Thyroid gland (tissue), 4 donors: Measurements from ENCODE around the gene ARHGEF40. TPM values are rescaled to one million over a fixed set of nuclear protein-coding genes. Genes with fewer than 3 reads are reported as not detected.
A peak's percentile ranks its signal among the peaks of the same experiment; 100 is the strongest.

ENCODE experiments used
- DNase-seq, 2 donors: peaks; one replicate each; pipeline ENCODE4 v3.0.0-alpha.2; 2019
- H3K27ac ChIP-seq, 3 donors: fragments of 200-600 bp; sonication (generic); 1 replicate in 2 of 3; 2 replicates in 1 of 3; pipeline ENCODE4 v1.5.1; 2016 to 2019; ENCODE audit warnings: mild to moderate bottlenecking in 1 of 3, moderate library complexity in 1 of 3
- H3K27me3 ChIP-seq: fragments of 200-600 bp; sonication (generic); one replicate; pipeline ENCODE4 v1.5.1; 2019
- H3K36me3 ChIP-seq, 2 donors: fragments of 200-600 bp; sonication (generic); one replicate each; pipeline ENCODE4 v1.5.1; 2016 to 2019
- H3K4me1 ChIP-seq, 2 donors: fragments of 200-600 bp; sonication (generic); one replicate each; pipeline ENCODE4 v1.5.1; 2017 to 2019
- H3K4me3 ChIP-seq, 3 donors: fragments of 200-600 bp; sonication (generic); replicated peaks in 1 of 3; 1 replicate in 2 of 3; 2 replicates in 1 of 3; pipeline ENCODE4 v1.5.1; 2016; ENCODE audit warnings: mild to moderate bottlenecking in 1 of 3
- H3K9me3 ChIP-seq: fragments of 200-600 bp; sonication (generic); one replicate; pipeline ENCODE4 v1.5.1; 2017
- POLR2A ChIP-seq, 2 donors: fragments of 450-650 bp; IDR thresholded peaks; one replicate each; pipeline ENCODE4 v1.6.1; 2017; ENCODE audit warnings: antibody characterized with exemption in 2 of 2, mild to moderate bottlenecking in 2 of 2, moderate library complexity in 1 of 2
- WGBS, 2 donors: methylation state at CpG; one replicate each; pipeline ENCODE4 v1.1.5; 2017; 5-methylcytosine and 5-hydroxymethylcytosine counted together
- intact Hi-C: fragments of 100-400 bp; cut with DNase I; formaldehyde crosslinking; loops from one replicate; pipeline ENCODE4 v1.15.1; 2023
- total RNA-seq, 4 donors: library from RNA; depleted of rRNA; stranded (reverse); fragments of >200 nt; gene quantifications; one replicate each; pipeline ENCODE4 v1.2.3, GENCODE V29; 2016
- TF ChIP-seq, protein P1 (sequence below), 6 experiments: fragments of 200-600 bp in 3 of 6; fragments of 450-650 bp in 3 of 6; sonication (generic) in 3 of 6; IDR thresholded peaks; one replicate each; pipeline ENCODE4 v1.5.1; 2016 to 2019; ENCODE audit warnings: antibody characterized with exemption in 6 of 6, mild to moderate bottlenecking in 2 of 6, inconsistent platforms in 1 of 6, moderate library complexity in 1 of 6

The ARHGEF40 gene
- total RNA-seq, 4 donors from 2014 or later = 28.1 to 44.8 (median 43.4) TPM

DNA sequence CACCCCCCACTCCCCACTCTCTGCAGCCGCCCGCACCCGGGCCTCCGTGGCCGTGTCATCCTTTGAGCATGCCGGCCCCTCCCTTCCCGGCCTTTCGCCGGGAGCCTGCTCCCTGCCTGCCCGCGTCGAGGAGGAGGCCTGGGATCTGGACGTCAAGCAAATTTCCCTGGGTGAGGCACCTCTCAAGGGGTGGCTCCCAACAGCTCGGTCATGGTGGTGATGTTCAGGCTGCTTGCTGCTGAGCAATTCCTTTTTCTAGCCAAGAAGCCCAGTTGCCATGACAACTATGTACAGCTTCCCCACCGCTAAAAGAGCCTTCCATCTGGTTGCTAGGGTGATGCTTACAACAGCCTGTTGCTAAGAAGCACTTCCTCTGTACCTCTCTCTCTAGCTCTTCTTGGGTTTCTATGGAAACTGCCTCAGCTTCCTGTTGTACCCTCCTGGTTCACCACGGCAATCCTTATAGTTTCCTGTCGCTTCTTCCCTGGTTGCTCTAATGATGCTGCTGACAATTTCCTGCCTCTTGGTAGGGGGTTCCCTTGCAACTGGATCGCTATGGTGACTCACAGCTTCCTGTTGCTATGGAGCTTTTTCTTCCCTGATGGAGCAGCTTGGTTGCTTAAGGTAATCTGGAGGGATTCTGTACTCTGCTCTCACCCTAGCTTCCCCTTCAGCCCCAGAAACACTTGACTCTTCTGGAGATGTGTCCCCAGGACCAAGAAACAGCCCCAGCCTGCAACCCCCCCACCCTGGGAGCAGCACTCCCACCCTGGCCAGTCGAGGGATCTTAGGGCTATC is 17.4 kb downstream of the ARHGEF40 start:
- no peaks in the 10 kb centered on the region for H3K27me3 ChIP-seq
- WGBS, 2 donors = 59 to 65% methylated on average over 14 to 19 of the region's 19 CpGs
- H3K27ac ChIP-seq = no peak overlapping the region
- H3K4me1 ChIP-seq = peaks cover 11 to 36% of the 10 kb centered on the region in 2 donors
- peaks cover 24 to 26% of the 10 kb centered on the region in 2 donors for H3K36me3 ChIP-seq
- intact Hi-C loops = no loop called here
- H3K4me3 ChIP-seq = no peak overlapping the region
- H3K9me3 ChIP-seq = no peaks in the 10 kb centered on the region
- no peak for DNase-seq
- TF ChIP-seq, protein P1, sequence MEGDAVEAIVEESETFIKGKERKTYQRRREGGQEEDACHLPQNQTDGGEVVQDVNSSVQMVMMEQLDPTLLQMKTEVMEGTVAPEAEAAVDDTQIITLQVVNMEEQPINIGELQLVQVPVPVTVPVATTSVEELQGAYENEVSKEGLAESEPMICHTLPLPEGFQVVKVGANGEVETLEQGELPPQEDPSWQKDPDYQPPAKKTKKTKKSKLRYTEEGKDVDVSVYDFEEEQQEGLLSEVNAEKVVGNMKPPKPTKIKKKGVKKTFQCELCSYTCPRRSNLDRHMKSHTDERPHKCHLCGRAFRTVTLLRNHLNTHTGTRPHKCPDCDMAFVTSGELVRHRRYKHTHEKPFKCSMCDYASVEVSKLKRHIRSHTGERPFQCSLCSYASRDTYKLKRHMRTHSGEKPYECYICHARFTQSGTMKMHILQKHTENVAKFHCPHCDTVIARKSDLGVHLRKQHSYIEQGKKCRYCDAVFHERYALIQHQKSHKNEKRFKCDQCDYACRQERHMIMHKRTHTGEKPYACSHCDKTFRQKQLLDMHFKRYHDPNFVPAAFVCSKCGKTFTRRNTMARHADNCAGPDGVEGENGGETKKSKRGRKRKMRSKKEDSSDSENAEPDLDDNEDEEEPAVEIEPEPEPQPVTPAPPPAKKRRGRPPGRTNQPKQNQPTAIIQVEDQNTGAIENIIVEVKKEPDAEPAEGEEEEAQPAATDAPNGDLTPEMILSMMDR (IDR thresholded peaks at IDR 0.05) = no peak
- no peak for TF ChIP-seq POLR2A (IDR thresholded peaks at IDR 0.05)

- no peak for DNase-seq
- Histone ChIP-seq H3K36me3 (peaks cover 19% of the 10 kb centered on the region in 2 donors), H3K4me1 (peaks cover 23 to 48% of the 10 kb centered on the region in 2 donors), H3K4me3 (no peak overlapping the region), H3K27ac (no peak overlapping the region), H3K9me3 (no peaks in the 10 kb centered on the region), H3K27me3 (no peaks in the 10 kb centered on the region)
- intact Hi-C loops = no loop called here
- TF ChIP-seq, protein P1 (IDR thresholded peaks at IDR 0.05) = no peak
- TF ChIP-seq POLR2A (IDR thresholded peaks at IDR 0.05) = no peak
- 71 to 90% methylated on average over 4 of the region's 4 CpGs for WGBS, 2 donors
These were observed 18.6 kb downstream of the ARHGEF40 start for GRCh38 chr14:21088687-21089086.

- H3K27ac ChIP-seq = no peak overlapping the region
- H3K4me1 ChIP-seq = peaks cover 29 to 53% of the 10 kb centered on the region in 2 donors
- intact Hi-C loops = no loop called here
- H3K9me3 ChIP-seq = no peaks in the 10 kb centered on the region
- peaks cover 15 to 18% of the 10 kb centered on the region in 2 donors for H3K36me3 ChIP-seq
- no peak overlapping the region for H3K4me3 ChIP-seq
- no peaks in the 10 kb centered on the region for H3K27me3 ChIP-seq
- no peak for DNase-seq
- TF ChIP-seq, protein P1 (IDR thresholded peaks at IDR 0.05) = no peak
- TF ChIP-seq POLR2A (IDR thresholded peaks at IDR 0.05) = no peak
- WGBS, 2 donors = 72 to 78% methylated on average over 1 of the region's 1 CpG
These were observed 19.2 kb downstream of the ARHGEF40 start for GRCh38 chr14:21089271-21089670.

- Histone ChIP-seq H3K9me3 (no peaks in the 10 kb centered on the region), H3K4me3 (no peak overlapping the region), H3K36me3 (peaks cover 13 to 15% of the 10 kb centered on the region in 2 donors), H3K27me3 (no peaks in the 10 kb centered on the region), H3K4me1 (peaks cover 31 to 51% of the 10 kb centered on the region in 2 donors), H3K27ac (peak overlapping the region in 2 of 3 donors; percentile 15 to 83)
- 85 to 92% methylated on average over 5 of the region's 5 CpGs for WGBS, 2 donors
- no peak for DNase-seq
- intact Hi-C loops = loop anchor here (5.0 kb wide), 1 partner anchor 73 kb away; no protein-coding TSS in a partner anchor
- TF ChIP-seq, protein P1 (IDR thresholded peaks at IDR 0.05) = no peak
These were observed 19.7 kb downstream of the ARHGEF40 start for GRCh38 chr14:21089877-21090193.
